SK-N-SH (cell line): Measurements from ENCODE around the gene ATP8A2. TPM values are rescaled to one million over a fixed set of nuclear protein-coding genes. Genes with fewer than 3 reads are reported as not detected.

ENCODE experiments used
- CTCF ChIA-PET: fragments of 300-600, 350-600 bp; formaldehyde crosslinking; extraction: SDS; loops from one replicate; lab custom pipeline; 2021; lab: Yijun Ruan, JAX
- POLR2A ChIA-PET: fragments of 350-600 bp; sonication (Branson Sonifier 250); formaldehyde crosslinking; extraction: SDS; loops from one replicate; lab custom pipeline; 2020; ENCODE audit warnings: antibody characterized with exemption, inconsistent platforms; lab: Yijun Ruan, JAX
- DNase-seq: peaks from one replicate; pipeline ENCODE4 v3.0.0; 2012
- H2AFZ ChIP-seq: fragments of 200-600 bp; sonication (generic); 2 replicates; pipeline ENCODE4 v1.8.1; 2016; ENCODE audit warnings: antibody characterized with exemption, mild to moderate bottlenecking, low read depth
- H3F3A ChIP-seq: fragments of 200-600 bp; sonication (generic); replicated peaks from 2 replicates; pipeline ENCODE3; 2016; ENCODE audit warnings: antibody characterized with exemption, mild to moderate bottlenecking; ENCODE audit not compliant: insufficient read depth
- H3K27ac ChIP-seq, 2 experiments: fragments of 200-500 bp in 1 of 2; fragments of 200-600 bp in 1 of 2; sonication (Bioruptor generic) in 1 of 2; sonication (generic), shearing (Covaris generic) in 1 of 2; 2 replicates each; pipeline versions ENCODE4 v1.5.1 to v1.6.1; 2014 to 2016; ENCODE audit warnings: low read depth in 2 of 2, inconsistent platforms in 1 of 2, low read length in 1 of 2, mild to moderate bottlenecking in 1 of 2, mixed read lengths in 1 of 2
- H3K27me3 ChIP-seq: fragments of 200-600 bp; sonication (generic), shearing (Covaris generic); 2 replicates; pipeline ENCODE4 v1.6.1; 2016; ENCODE audit warnings: mixed run types; ENCODE audit not compliant: insufficient read depth
- H3K36me3 ChIP-seq, 2 experiments: fragments of 200-500 bp in 1 of 2; fragments of 200-600 bp in 1 of 2; sonication (Bioruptor generic) in 1 of 2; sonication (generic) in 1 of 2; replicated peaks in 1 of 2; 2 replicates each; pipeline versions ENCODE3 to v1.5.1; 2014 to 2016; ENCODE audit warnings: low read length in 1 of 2, mild to moderate bottlenecking in 1 of 2; ENCODE audit not compliant: insufficient read depth in 2 of 2, control insufficient read depth in 1 of 2
- H3K4me1 ChIP-seq, 2 experiments: fragments of 200-500 bp in 1 of 2; fragments of 200-600 bp in 1 of 2; sonication (Bioruptor generic) in 1 of 2; sonication (generic), shearing (Covaris generic) in 1 of 2; 2 replicates each; pipeline versions ENCODE4 v1.5.1 to v1.6.1; 2014 to 2016; ENCODE audit warnings: low read depth in 1 of 2, low read length in 1 of 2, mixed run types in 1 of 2; ENCODE audit not compliant: insufficient read depth in 2 of 2, control insufficient read depth in 1 of 2
- H3K4me2 ChIP-seq: fragments of 200-600 bp; sonication (generic), shearing (Covaris generic); 2 replicates; pipeline ENCODE4 v1.6.1; 2017; ENCODE audit warnings: mixed run types
- H3K4me3 ChIP-seq, 2 experiments: fragments of 200-500 bp in 1 of 2; fragments of 200-600 bp in 1 of 2; sonication (Bioruptor generic) in 1 of 2; sonication (generic), shearing (Covaris generic) in 1 of 2; 2 replicates each; pipeline versions ENCODE4 v1.5.1 to v1.8.1; 2014 to 2016; ENCODE audit warnings: low read depth in 2 of 2, inconsistent platforms in 1 of 2, low read length in 1 of 2, mild to moderate bottlenecking in 1 of 2, mixed read lengths in 1 of 2, moderate library complexity in 1 of 2
- H3K79me2 ChIP-seq: fragments of 200-600 bp; sonication (generic); 2 replicates; pipeline ENCODE4 v1.8.1; 2017; ENCODE audit warnings: mild to moderate bottlenecking; ENCODE audit not compliant: insufficient read depth
- H3K9ac ChIP-seq: fragments of 200-600 bp; sonication (generic); 2 replicates; pipeline ENCODE4 v1.6.1; 2017; ENCODE audit warnings: mixed run types
- H3K9me2 ChIP-seq: fragments of 200-600 bp; sonication (generic); 2 replicates; pipeline ENCODE4 v1.6.1; 2017; ENCODE audit warnings: mixed run types
- H3K9me3 ChIP-seq: fragments of 200-600 bp; sonication (generic); 2 replicates; pipeline ENCODE4 v1.6.1; 2017; ENCODE audit warnings: mixed run types, mild to moderate bottlenecking, moderate library complexity
- H4K20me1 ChIP-seq: fragments of 200-600 bp; sonication (generic); 2 replicates; pipeline ENCODE4 v1.6.1; 2017; ENCODE audit warnings: mild to moderate bottlenecking, mixed run types; ENCODE audit not compliant: insufficient read depth
- EZH2phosphoT487 ChIP-seq: fragments of 200-600 bp; sonication (generic); IDR thresholded peaks from 2 replicates; pipeline ENCODE4 v1.6.1; 2017; ENCODE audit warnings: low read depth, mixed run types, mild to moderate bottlenecking, antibody characterized with exemption, moderate library complexity, borderline replicate concordance
- FOSL2 ChIP-seq: IDR thresholded peaks from 2 replicates; pipeline ENCODE4 v1.4.0; 2012; ENCODE audit warnings: low read depth, mild to moderate bottlenecking, moderate library complexity, borderline replicate concordance
- FOXJ3 ChIP-seq: sonication (generic); formaldehyde crosslinking; IDR thresholded peaks from 2 replicates; pipeline ENCODE4 v1.5.1; 2020; ENCODE audit warnings: mild to moderate bottlenecking, missing genetic modification reagents
- GABPA ChIP-seq: IDR thresholded peaks from 2 replicates; pipeline ENCODE4 v1.4.0; 2012; ENCODE audit warnings: low read depth, mild to moderate bottlenecking
- GATA2 ChIP-seq: sonication (generic); formaldehyde crosslinking; IDR thresholded peaks from 2 replicates; pipeline ENCODE4 v1.5.0; 2020; ENCODE audit warnings: mild to moderate bottlenecking, missing genetic modification reagents
- RCOR1 ChIP-seq: fragments of 150-350 bp; IDR thresholded peaks from 2 replicates; pipeline ENCODE4 v1.6.1; 2017; ENCODE audit warnings: antibody characterized with exemption, low read length
- RFX5 ChIP-seq: IDR thresholded peaks from 2 replicates; pipeline ENCODE4 v1.6.1; 2012; ENCODE audit warnings: mild to moderate bottlenecking, improper control_type of control experiment, low read length
- RXRA ChIP-seq: IDR thresholded peaks from 2 replicates; pipeline ENCODE4 v1.4.0; 2012; ENCODE audit warnings: low read depth, mild to moderate bottlenecking, borderline replicate concordance
- SIN3A ChIP-seq: IDR thresholded peaks from 2 replicates; pipeline ENCODE4 v1.6.1; 2012; ENCODE audit warnings: low read depth, mild to moderate bottlenecking, low read length, moderate library complexity, borderline replicate concordance
- YY1 ChIP-seq: IDR thresholded peaks from 2 replicates; pipeline ENCODE4 v1.4.0; 2012; ENCODE audit warnings: low read depth, mild to moderate bottlenecking
- WGBS: methylation state at CpG from one replicate; pipeline ENCODE4 v1.1.6; 2017; ENCODE audit warnings: low lambda C conversion rate; 5-methylcytosine and 5-hydroxymethylcytosine counted together
- polyA plus RNA-seq, 3 experiments: library from polyadenylated mRNA; depleted of rRNA; stranded (reverse); fragments of >200 nt; gene quantifications; 2 replicates each; pipeline ENCODE4 v1.2.3, GENCODE V29; 2012
- TF ChIP-seq, protein P1 (sequence below): IDR thresholded peaks from 2 replicates; pipeline ENCODE4 v1.4.0; 2012; ENCODE audit warnings: low read depth, borderline replicate concordance
- TF ChIP-seq, protein P2 (sequence below): fragments of 150-350 bp; IDR thresholded peaks from 2 replicates; pipeline ENCODE4 v1.6.1; 2017; ENCODE audit warnings: antibody characterized with exemption, low read length, low read depth, borderline replicate concordance
- TF ChIP-seq, protein P3 (sequence below): fragments of 150-350 bp; IDR thresholded peaks from 2 replicates; pipeline ENCODE4 v1.6.1; 2016; ENCODE audit warnings: mild to moderate bottlenecking, low read depth, low read length
- TF ChIP-seq, protein P4 (sequence below): IDR thresholded peaks from 2 replicates; pipeline ENCODE4 v1.4.0; 2012; ENCODE audit warnings: low read depth, borderline replicate concordance
- TF ChIP-seq, protein P5 (sequence below): IDR thresholded peaks from 2 replicates; pipeline ENCODE4; 2012

Gene ATP8A2
- polyA plus RNA-seq, 1 of the 3 experiments (the other 2 are of a cell fraction): 0.02 TPM

DNA sequence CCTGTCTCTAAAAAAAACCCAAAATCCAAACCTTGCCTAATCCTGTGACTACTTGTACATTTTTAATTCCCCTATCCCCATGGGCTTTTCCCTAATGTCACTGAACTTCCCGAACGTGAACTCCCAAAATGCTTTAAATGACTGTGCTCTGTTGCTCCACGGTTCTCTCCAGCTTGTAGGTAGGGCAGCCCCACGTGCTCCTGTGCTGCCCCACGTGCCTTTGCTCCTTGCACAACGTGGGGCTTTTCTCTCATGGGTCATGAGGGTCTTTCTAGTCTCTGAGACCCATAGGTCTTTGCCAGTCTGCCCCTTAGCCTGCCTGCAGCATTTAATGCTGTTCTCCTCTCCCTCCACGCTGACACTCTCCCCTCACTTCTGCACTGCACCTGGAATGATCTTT, 558.0 kb downstream of the ATP8A2 start:
- H3F3A ChIP-seq: no peaks in the 10 kb centered on the region
- no peaks in the 10 kb centered on the region for H3K9me2 ChIP-seq
- no peaks in the 10 kb centered on the region for H3K79me2 ChIP-seq
- ChIA-PET POLR2A (no interaction called here), CTCF (no interaction called here)
- H3K9me3 ChIP-seq: no peaks in the 10 kb centered on the region
- DNase-seq: no peak
- no peak for TF ChIP-seq FOSL2
- no peak for TF ChIP-seq GATA2
- TF ChIP-seq EZH2phosphoT487: no peak
- no peak for TF ChIP-seq RCOR1
- TF ChIP-seq RFX5: no peak
- TF ChIP-seq, protein P1, sequence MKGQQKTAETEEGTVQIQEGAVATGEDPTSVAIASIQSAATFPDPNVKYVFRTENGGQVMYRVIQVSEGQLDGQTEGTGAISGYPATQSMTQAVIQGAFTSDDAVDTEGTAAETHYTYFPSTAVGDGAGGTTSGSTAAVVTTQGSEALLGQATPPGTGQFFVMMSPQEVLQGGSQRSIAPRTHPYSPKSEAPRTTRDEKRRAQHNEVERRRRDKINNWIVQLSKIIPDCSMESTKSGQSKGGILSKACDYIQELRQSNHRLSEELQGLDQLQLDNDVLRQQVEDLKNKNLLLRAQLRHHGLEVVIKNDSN: no peak
- no peak for TF ChIP-seq SIN3A
- no peak for TF ChIP-seq RXRA
- TF ChIP-seq, protein P2, sequence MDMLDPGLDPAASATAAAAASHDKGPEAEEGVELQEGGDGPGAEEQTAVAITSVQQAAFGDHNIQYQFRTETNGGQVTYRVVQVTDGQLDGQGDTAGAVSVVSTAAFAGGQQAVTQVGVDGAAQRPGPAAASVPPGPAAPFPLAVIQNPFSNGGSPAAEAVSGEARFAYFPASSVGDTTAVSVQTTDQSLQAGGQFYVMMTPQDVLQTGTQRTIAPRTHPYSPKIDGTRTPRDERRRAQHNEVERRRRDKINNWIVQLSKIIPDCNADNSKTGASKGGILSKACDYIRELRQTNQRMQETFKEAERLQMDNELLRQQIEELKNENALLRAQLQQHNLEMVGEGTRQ: no peak
- TF ChIP-seq FOXJ3 (CRISPR knock-in tag): no peak
- TF ChIP-seq YY1: no peak
- TF ChIP-seq, protein P3, sequence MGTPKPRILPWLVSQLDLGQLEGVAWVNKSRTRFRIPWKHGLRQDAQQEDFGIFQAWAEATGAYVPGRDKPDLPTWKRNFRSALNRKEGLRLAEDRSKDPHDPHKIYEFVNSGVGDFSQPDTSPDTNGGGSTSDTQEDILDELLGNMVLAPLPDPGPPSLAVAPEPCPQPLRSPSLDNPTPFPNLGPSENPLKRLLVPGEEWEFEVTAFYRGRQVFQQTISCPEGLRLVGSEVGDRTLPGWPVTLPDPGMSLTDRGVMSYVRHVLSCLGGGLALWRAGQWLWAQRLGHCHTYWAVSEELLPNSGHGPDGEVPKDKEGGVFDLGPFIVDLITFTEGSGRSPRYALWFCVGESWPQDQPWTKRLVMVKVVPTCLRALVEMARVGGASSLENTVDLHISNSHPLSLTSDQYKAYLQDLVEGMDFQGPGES: no peak
- TF ChIP-seq, protein P4, sequence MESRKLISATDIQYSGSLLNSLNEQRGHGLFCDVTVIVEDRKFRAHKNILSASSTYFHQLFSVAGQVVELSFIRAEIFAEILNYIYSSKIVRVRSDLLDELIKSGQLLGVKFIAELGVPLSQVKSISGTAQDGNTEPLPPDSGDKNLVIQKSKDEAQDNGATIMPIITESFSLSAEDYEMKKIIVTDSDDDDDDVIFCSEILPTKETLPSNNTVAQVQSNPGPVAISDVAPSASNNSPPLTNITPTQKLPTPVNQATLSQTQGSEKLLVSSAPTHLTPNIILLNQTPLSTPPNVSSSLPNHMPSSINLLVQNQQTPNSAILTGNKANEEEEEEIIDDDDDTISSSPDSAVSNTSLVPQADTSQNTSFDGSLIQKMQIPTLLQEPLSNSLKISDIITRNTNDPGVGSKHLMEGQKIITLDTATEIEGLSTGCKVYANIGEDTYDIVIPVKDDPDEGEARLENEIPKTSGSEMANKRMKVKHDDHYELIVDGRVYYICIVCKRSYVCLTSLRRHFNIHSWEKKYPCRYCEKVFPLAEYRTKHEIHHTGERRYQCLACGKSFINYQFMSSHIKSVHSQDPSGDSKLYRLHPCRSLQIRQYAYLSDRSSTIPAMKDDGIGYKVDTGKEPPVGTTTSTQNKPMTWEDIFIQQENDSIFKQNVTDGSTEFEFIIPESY: no peak
- TF ChIP-seq, protein P5, sequence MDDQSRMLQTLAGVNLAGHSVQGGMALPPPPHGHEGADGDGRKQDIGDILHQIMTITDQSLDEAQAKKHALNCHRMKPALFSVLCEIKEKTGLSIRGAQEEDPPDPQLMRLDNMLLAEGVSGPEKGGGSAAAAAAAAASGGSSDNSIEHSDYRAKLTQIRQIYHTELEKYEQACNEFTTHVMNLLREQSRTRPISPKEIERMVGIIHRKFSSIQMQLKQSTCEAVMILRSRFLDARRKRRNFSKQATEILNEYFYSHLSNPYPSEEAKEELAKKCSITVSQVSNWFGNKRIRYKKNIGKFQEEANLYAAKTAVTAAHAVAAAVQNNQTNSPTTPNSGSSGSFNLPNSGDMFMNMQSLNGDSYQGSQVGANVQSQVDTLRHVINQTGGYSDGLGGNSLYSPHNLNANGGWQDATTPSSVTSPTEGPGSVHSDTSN: no peak
- no peak for TF ChIP-seq GABPA
- no peaks in the 10 kb centered on the region for H4K20me1 ChIP-seq
- no peak overlapping the region for H3K9ac ChIP-seq
- H2AFZ ChIP-seq: no peak overlapping the region
- H3K36me3 ChIP-seq: no peaks in the 10 kb centered on the region
- H3K4me3 ChIP-seq: no peak overlapping the region
- no peak overlapping the region for H3K27ac ChIP-seq
- H3K4me2 ChIP-seq: no peak overlapping the region
- H3K27me3 ChIP-seq: no peaks in the 10 kb centered on the region
- H3K4me1 ChIP-seq: peaks cover 0 to 5% of the 10 kb centered on the region in 2 experiments; a peak in 2 of 4 replicates
- 31% methylated on average over 7 of the region's 7 CpGs for WGBS
